ENCODE data around the gene KCNC1.

DNA sequence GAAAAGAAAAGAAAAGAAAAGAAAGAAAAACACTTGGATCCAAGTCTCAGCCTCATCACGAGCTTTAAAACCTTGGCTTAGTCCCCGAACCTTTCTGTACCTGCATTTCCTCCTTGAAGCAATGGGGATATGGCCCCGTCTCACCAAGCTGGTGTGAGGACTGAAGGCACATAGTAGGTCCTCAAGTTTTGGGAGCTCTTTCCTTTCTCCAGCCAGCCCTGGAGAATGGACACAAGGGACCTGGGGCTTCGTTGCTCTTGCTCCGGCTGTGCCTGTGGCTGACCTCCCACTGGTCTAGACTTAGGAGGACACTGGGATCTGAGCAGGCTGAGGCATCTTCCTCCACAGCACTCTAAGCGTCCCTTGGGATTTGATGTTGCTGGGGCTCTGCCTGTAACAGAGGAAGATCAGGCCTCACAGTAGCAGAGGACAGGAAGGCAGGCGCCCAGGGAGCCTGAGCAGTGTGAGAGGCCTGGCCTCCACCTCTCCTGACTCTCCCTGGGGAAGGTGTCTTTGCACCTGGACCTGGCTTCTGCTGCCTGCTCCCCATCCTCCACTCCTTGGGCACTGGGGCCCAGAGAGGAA lies 32.8 kb downstream of the KCNC1 start:
- TF ChIP-seq, protein P1, sequence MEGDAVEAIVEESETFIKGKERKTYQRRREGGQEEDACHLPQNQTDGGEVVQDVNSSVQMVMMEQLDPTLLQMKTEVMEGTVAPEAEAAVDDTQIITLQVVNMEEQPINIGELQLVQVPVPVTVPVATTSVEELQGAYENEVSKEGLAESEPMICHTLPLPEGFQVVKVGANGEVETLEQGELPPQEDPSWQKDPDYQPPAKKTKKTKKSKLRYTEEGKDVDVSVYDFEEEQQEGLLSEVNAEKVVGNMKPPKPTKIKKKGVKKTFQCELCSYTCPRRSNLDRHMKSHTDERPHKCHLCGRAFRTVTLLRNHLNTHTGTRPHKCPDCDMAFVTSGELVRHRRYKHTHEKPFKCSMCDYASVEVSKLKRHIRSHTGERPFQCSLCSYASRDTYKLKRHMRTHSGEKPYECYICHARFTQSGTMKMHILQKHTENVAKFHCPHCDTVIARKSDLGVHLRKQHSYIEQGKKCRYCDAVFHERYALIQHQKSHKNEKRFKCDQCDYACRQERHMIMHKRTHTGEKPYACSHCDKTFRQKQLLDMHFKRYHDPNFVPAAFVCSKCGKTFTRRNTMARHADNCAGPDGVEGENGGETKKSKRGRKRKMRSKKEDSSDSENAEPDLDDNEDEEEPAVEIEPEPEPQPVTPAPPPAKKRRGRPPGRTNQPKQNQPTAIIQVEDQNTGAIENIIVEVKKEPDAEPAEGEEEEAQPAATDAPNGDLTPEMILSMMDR (IDR thresholded peaks at IDR 0.05) = no peak
- TF ChIP-seq POLR2A (IDR thresholded peaks at IDR 0.05) = no peak
